GM18951 (cell line): ENCODE results near the gene SNAP47.

Experiments used
- POLR2A ChIP-seq: IDR thresholded peaks from 4 replicates; pipeline ENCODE4 v1.6.1; 2011; ENCODE audit warnings: mild to moderate bottlenecking; ENCODE audit not compliant: insufficient read length, insufficient read depth; ENCODE audit errors: extremely low read depth
- in situ Hi-C: fragments of 300-500 bp; cut with MboI; formaldehyde crosslinking; loops from one replicate; pipeline ENCODE4 v1.12.0; 2022; ENCODE audit warnings: low sequenced_read_pairs, mixed read lengths, inconsistent platforms; ENCODE audit not compliant: unreplicated experiment

The SNAP47 gene

DNA sequence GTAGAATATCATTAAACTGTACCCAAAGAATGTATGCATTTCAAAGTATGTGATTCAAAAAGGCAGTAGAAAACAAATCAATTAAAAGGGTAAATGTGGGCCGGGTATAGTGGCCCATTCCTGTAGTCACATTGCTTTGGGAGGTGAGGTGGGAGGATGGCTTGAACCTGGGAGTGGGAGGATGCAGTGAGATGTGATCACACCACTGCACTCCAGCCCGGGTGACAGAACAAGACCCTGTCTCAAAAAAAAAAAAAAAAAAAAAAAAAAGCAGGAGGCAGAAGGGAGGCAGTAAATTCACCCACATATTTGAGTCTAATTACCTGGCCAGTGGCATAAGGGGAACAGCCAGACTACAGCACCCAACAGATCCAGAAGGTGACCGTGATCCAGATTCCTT lies 62.4 kb downstream of the SNAP47 start:
- in situ Hi-C loops, result no loop called here
- TF ChIP-seq POLR2A, result no peak

DNA sequence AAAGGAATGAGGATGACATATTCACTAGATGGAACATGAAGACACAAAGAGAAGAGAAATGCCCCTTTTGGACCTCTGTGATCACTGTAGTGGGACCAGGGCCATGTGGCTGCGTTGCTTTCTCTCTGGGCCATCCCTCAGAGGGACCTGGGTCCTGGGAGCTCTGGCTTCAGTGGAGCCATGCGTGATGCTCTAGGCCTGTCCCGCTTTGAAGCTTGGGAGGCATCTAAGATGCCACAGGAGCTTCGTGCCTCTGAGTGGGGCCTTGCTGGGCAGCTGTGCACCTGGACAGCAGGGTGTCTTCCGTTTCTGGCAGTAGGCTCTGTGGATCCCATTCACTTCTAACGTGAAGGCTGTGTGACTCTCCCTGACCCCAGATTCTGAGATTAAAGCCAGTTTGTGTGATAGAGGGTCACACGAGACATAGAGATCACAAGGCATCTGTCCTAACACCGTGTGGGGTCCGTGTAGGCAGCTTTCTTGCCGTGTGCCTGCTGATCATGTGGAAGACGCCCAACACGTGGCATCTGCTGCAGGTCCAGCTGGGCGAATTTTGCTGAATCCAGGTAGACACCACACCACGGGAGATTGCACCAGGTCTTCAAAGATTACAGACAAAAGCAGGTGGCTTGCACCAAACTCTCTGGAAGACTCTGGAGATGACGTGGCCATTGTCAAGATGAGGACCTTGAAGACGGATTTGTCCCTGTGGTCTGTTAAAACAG lies 63.0 kb downstream of the SNAP47 start:
- in situ Hi-C loops, result no loop called here
- no peak for TF ChIP-seq POLR2A

DNA sequence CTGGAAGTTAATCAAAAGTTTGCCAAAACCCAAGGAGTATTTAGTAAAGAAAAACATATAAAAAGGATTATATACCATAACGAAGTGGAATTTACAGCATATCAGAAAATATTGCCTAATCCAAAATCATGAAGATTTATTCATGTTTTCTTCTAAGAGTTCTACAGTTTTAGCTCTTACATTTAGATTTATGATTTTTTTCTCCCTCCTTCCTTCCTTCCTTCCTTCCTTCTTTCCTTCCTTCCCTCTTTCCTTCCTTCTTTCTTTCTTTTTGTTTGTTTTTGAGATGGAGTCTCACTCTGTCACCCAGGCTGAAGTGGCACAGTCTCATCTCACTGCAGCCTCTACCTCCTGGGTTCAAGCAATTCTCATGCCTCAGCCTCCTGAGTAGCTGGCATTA lies 64.5 kb downstream of the SNAP47 start:
- in situ Hi-C loops, result no loop called here
- TF ChIP-seq POLR2A, result no peak

DNA sequence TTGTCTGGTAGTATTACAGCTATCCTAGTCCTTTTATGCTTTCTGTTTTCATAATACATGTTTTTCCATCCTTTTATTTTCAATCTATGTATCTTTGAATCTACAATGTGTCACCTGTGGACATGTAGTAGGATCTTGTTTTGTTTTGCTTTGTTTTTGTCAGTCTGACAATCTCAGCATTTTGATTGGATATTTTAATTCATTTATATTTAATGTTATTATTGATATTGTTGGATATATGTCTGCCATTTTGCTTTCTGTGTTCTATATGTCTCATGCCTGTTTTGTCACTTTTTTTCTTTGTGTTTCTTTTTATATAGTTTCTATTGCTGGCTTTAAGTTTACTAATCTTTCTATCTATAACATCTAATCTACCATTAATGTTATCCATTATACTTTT lies 68.7 kb downstream of the SNAP47 start:
- TF ChIP-seq POLR2A, result no peak
- in situ Hi-C loops, result no loop called here

DNA sequence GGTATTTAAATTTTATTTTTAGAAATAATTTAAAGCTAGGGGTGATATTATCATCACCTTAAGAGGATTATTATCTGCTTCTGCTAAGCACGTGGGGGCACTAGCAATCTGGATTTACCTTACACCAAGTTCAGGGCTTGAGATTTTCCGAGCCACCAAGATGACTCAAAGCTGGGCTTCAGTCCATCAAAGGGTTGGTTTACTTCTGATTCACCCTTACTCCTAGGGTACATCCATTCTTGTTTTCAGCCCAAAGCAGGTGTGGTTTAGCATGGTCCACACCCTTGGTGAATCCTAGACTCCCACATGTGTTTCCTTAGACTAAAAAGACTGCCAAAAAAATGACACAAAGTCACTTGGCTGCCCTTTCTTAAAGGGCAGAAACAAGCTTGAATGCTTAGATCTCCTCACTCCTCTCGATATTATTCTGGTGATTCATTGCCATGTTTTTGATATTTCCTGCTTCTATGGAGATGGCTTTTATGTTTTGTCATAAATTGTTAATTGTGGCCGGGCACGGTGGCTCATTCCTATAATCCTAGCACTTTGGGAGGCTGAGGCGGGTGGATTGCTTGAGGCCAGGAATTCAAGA lies 70.5 kb downstream of the SNAP47 start:
- in situ Hi-C loops, result no loop called here
- no peak for TF ChIP-seq POLR2A

DNA sequence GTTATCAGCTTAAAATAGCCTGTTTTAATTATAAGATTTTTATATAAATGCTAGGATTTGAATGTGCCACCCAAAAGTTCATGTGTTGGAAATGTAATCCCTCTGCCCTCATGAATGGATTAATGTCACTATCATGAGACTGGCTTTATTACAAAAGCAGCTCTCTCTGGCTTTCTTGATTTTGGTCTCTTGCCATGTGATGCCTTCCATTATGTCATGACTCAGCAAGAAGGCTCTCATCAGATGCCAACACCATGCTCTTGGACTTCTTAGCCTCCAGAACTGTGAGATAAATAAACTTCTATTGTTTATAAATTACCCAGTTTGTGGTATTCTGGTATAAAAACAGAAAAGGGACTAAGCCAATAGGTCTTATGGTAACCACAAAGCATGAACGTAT lies 73.3 kb downstream of the SNAP47 start:
- no peak for TF ChIP-seq POLR2A
- in situ Hi-C loops, result no loop called here

DNA sequence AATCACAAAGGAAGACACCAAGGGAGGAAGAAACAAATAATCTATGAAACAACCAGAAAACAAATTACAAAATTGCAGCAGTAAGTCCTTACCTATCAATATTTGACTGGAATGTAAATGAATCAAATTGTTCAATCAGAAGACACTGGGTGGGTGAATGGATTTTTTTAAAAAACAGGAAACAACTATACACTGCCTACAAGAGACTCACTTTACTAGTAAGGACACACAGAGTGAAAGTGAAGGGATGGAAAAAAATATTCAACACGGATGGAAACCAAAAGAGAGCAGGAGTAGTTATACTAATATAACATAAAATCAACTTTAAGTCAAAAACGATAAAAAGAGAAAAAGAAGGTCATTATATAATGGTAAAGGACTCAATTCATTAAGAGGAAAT lies 73.8 kb downstream of the SNAP47 start:
- no peak for TF ChIP-seq POLR2A
- in situ Hi-C loops, result no loop called here

DNA sequence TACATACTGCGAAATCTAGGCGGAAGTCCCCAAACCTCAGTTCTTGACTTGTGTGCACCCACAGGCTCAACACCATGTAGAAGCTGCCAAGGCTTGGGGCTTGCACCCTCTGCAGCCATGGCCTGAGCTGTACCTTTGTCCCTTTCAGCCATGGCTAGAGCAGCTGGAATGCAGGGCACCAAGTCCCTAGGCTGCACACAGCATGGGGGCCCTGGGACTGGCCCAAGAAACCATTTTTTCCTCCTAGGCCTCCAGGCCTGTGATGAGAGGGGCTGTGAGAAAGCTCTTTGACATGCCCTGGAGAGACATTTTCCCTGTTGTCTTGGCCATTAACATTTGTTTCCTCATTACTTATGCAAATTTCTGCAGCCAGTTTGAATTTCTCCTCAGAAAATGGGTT lies 78.7 kb downstream of the SNAP47 start:
- in situ Hi-C loops, result no loop called here
- no peak for TF ChIP-seq POLR2A

DNA sequence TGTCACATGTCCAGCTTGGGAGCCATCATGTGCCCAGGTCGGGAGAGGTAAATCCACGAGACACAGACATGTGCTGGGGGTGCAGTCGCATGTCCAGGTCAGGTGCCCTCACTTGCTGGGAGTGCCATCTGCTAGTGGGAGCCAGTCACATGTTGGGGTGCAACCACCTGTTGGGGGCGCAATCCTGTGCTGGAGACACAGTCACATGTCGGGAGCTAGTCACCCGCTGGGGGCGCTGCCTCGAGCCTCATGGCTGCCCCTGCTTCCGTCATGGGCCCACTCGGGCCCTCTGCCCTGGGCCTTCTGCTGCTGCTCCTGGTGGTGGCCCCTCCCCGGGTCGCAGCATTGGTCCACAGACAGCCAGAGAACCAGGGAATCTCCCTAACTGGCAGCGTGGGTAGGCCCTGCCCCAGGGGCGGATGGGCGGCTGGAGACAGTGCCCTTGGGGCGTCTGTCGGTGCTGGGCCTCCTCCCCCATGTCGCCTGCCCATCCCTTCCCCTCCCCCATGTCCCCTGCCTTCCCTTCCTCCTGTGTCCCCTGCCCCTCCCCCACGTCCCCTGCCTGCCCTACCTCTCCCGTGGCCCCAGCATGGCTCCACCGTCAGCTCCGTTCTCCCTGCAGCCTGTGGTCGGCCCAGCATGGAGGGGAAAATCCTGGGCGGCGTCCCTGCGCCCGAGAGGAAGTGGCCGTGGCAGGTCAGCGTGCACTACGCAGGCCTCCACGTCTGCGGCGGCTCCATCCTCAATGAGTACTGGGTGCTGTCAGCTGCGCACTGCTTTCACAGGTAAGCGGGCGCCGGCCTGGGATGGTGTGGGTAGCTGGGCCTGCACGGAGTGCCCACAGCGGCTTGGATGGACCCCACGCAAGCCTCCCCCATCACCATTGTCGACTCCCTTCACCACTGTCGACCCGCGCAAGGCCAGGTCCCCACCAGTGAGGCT lies 80.5 kb downstream of the SNAP47 start, which contains the start of gene PRSS38:
Gene PRSS38, plus strand, starts transcription at position 208 of the 942 bp plus-strand sequence. Its CDS starts 42 bp downstream, at position 250.
- in situ Hi-C loops, result no loop called here
- no peak for TF ChIP-seq POLR2A

DNA sequence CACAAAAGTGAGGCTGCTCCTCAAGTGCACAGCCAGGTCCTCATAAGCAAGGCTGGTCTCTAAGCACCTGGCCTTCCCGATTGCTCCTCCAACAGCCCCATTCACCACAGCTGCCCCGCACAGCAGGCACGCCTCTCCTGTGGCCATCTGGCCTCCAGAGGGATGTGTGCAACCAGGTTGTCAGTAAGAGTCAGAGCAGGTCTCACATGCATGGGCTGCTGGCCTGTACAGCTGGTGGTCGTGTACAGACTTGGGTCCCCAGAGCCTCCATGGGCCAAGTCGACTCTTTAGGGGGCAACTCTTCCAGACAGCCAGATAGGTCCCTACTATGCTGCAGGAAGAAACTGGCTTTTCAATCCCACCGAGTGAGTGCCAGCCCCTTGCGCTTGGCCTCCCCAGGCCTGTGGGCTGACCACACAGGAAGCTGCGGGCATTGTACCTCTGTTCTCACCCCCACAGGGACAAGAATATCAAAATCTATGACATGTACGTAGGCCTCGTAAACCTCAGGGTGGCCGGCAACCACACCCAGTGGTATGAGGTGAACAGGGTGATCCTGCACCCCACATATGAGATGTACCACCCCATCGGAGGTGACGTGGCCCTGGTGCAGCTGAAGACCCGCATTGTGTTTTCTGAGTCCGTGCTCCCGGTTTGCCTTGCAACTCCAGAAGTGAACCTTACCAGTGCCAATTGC lies 81.7 kb downstream of the SNAP47 start:
- in situ Hi-C loops, result no loop called here
- no peak for TF ChIP-seq POLR2A

DNA sequence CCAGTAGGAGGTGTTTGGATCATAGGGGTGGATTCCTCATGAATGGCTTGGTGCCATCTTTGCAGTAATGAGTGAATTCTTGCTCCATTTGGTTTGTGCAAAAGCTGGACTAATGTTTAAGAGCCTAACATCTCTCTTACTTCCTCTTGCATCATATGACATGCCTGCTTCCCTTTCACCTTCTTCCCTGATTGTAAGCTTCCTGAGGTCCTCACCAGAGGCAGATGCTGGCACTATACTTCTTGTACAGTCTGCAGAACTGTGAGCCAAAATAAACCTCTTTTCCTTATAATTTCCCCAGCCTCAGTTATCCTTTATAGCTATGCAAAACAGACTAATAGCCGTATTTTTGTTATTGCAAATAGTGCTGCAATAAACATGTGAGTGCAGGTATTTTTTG lies 88.3 kb downstream of the SNAP47 start:
- in situ Hi-C loops, result no loop called here
- no peak for TF ChIP-seq POLR2A

DNA sequence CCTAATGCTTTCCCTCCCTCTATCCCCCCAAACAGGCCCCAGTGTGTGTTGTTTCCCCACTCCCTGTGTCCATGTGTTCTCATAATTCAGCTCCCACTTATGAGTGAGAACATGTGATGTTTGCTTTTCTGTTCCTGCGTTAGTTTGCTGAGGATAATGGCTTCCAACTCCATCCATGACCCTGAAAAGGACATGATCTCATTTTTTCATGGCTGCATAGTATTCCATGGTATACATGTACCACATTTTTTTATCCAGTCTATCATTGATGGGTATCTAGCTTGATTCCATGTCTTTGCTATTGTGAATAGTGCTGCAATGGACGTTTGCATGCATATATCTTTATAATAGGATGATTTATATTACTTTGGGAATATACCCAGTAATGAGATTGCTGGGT lies 89.0 kb downstream of the SNAP47 start:
- in situ Hi-C loops, result no loop called here
- no peak for TF ChIP-seq POLR2A

DNA sequence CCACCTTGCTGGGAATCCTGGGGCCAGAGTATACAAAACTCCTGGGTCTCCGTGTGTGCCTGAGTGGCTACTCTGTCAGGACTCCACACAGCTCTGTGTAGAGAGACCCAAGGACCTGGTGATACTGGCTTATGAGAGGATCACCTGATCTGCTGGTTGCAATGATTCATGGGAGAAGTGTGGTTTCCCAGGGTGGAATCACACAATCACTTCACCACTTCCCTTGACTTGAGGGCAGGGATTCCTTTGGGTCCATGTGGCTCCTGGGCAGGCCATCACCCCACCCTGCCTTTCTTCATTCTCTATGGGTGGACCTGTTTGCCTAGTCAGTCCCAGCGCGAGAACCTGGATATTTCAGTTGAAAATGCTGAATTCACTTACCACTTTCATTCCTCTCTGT lies 93.6 kb downstream of the SNAP47 start:
- in situ Hi-C loops, result no loop called here
- no peak for TF ChIP-seq POLR2A
